ENCODE measurements around the gene PLXNC1. TPM values are rescaled to one million over a fixed set of nuclear protein-coding genes. Genes with fewer than 3 reads are reported as not detected.
"Not testable (repeated sequence)": the region's sequence is repeated elsewhere in the genome, so short reads cannot be mapped to it uniquely, and the experiment has no call there.

The PLXNC1 gene
- total RNA-seq, 1 experiment from 2014 or later = 1.6 TPM

DNA sequence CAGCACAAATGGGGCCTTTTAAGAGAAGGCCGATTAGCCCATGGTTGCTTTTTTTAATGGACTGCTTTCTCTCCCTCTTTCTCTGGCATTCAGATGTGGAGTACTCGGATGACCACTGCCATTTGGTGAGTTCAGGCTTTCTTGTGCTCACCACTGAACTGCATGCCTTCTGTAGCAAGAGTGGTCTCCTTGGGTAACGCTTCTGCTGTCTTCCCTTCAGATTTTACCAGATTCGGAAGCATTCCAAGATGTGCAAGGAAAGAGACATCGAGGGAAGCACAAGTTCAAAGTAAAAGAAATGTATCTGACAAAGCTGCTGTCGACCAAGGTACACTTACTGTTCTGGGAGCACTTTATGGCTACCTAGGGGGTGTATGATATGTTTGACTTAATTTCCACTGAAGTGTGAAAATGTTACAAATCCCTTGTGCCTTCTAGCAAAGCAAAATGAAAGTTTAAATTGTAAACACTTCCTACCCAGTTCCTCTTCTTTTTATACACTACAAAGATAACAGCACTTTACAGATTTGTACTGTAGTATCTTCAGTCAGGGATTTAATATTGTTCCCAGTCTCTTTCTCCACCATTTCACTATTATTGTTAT is 148.8 kb downstream of the PLXNC1 start:
- DNase-seq (ENCODE audit: low spot score) = no peak

DNA sequence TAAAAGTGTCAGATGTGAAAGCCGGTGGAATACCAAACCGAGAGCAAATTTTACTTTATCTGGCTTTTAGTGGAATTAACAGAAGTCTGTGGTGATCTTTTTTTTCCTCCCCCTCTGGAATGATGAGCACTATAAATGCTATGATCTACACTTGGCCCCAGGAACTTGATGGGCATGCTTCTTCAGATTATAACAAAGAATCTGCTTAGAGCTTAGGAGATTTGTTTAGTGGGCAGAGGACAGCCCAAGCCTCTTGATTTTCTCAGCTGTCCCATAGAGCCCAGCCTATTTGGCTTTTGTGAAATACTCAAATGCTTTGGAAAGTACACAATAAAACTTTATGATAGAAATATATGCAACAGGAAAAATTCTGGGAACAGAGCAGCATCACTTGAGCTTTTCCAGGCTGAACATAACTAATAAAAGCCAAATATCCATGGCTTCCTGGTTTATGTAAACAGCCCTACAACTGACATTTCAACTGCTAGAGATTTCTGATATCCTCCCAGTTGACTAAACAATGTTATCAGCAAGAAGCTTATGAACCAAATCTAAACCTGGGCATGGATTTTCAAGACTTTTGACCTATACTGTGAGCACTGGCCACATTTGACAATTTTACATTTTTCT is 149.6 kb downstream of the PLXNC1 start:
- DNase-seq (ENCODE audit: low spot score) = no peak

DNA sequence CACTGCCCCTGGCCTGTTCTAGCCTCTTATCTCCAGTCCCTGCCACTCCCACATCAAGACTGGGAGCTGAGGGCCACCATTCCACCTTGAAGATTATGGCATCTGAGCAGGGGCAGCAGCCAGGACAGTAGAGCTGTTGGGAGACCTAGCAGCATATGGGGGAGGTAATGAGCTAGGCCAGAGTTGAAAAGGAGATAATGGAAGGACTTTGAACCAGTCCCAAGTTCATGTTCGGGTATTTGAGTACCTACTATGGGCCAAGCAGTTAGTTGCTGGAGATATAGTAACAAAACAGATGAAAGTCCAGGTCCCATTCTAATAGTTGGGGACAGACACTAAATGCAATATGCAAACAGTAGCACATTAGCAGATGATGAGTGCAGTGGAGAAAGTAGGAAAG is 151.5 kb downstream of the PLXNC1 start:
- DNase-seq (ENCODE audit: low spot score) = no peak

DNA sequence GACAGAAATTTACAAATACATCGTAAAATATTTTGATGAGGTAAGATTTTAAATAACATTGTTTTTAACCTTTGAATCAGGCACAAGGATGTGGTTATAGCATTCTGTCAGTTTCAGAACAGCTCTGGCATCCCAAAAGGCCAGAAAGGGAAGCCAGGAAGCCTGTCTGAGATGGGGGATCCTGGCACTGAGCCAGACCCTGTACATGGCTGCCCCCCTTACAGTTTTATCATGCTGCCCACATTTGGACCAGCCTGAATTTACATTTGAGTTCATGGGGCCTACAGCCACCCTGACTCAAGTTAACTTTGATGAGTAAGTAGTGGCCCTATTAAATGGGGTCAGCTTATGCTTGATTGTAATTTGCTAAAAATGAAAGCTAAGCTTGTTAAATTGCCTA is 155.6 kb downstream of the PLXNC1 start:
- DNase-seq (ENCODE audit: low spot score) = no peak

DNA sequence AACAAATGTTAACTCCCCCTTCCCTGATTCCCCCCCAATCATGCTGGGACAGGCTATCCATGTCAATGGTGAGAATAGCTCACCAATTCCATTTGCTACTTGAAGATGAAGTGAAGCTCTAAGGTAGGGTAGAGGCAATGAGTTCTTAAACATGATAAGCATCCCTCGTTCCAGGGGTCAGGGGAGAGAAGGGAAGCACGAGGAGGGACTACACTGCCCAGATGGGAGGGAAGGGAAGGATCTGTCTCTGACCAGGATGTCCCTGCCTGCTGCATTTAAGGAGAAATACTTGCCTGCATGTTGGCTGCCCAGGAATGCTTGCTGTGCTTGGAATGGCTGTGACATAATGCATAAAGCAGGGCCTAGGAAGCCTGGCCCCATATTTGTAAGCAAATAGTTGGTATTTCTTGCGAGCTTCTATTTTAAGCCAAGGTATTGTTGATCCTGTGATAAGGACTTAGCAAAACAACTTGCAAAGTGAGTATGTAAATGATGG is 156.2 kb downstream of the PLXNC1 start:
- no peak for DNase-seq (ENCODE audit: low spot score)

DNA sequence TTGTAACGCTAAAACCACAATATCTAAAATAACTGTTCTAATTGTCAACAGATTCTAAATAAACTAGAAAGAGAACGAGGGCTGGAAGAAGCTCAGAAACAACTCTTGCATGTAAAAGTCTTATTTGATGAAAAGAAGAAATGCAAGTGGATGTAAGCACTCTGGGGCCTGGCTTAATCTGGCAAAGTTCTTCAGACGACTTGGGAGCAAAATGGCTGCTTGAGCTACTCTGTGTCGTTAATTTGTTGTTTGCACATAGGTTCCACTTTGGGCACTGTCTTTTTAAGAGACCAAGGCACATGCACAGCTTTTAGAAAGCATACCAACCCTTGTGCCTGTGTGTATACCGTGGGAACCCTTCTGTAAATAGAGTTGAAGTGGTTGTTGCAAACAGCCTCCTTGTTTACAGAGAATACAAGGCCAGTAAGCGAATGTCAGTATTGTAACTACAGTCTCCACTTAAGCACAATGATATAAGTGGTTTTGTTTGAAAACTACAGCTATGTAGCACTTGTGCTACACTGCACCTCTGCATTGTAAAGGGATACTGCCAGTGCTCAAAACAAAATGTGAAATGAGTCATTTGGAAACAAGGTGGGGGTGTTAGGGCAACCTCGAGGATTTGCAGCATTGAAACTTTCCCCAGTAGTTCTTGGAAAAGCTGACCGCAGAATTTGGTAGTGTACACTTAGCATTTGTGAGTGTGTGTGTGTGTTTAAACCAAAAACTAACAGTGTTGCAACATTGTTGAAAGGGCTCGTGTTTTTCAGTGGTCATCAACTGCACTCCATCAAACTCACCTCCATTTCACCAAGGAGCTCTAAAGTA is 157.0 kb downstream of the PLXNC1 start:
- peak; percentile 30 for DNase-seq (ENCODE audit: low spot score)

DNA sequence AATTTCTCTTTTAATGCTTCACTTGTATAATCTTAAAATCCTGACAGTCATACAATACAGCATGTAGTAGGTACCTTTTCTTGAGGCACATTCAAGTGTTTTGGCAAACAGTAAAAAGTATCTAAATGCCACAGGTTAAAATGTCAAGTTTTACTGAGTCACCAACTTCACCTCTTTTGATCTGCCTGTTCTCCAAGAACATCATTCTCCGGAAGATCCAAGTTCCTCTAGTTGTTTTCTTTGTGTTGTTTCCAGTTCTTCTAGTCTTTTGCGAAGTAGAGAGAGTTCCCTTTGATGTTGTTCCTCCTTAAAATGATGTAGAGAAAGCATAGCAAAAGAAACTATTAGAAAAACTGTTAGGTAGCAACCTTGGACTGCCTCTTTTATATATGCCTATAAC is 160.2 kb downstream of the PLXNC1 start:
- DNase-seq (ENCODE audit: low spot score) = no peak

DNA sequence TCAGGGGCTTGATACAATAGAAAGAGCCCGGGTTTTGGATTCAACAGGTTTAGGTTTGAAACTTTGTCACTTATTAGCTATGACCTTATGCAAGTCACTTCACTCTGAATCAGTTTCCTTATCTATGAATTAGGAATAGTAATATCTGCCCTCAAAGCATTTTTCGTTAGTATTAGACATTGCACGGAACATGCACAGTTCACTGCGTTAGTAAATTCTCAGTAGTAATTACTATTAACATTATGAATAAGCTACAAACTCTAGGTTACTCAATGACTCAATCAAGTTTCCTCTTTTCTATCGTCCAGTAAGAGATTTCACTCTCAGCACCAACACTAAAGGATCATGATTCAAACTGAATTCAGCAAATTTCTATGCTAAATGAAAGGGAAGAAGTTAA is 161.0 kb downstream of the PLXNC1 start:
- DNase-seq (ENCODE audit: low spot score) = no peak

DNA sequence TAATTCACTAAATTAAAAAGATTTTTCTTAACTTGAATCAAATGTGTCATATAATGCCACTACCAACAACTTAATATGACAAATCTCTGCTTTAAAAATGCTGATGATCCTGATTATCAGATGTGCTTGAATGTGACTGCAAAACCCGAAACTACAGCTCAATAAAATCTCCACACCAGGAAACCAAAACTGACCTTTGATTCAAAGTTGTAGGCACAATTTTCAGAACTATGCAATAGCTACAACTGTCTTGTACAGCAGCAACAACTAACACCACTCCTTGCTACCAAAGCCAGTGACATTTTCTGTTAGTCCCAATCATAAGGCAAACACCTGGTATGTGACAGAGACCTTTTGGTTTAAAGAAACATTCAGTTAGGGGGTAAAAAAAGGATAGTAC is 164.0 kb downstream of the PLXNC1 start:
- no peak for DNase-seq (ENCODE audit: low spot score)

DNA sequence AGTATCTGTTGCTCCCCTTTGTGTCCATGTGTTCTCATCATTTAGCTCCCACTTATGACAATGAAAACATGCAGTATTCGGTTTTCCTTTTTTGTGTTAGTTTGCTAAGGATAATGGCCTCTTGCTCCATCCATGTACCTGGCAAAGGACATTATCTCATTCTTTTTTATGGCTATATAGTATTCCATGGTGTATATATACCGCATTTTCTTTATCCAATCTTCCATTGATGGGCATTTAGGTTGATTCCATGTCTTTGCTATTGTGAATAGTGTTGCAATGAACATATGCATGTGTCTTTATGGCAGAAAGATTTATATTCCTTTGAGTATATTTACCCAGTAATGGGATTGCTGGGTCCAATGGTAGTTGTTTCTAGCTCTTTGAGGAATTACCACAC is 168.2 kb downstream of the PLXNC1 start:
- not testable (repeated sequence) for DNase-seq (ENCODE audit: low spot score)

DNA sequence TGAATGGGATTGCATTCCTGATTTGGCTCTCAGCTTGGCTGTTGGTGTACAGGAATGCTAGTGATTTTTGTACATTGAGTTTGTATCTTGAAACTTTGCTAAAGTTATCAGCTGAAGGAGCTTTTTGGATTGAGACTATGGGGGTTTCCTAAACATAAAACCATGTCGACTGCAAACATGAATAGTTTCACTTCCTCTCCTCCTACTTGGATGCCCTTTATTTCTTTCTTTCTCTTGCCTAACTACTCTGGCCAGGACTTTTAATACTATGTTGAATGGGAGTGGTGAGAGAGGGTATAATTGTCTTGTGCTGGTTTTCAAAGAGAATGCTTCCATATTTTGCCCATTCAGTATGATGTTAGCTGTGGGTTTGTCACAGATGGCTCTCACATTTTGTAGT is 169.8 kb downstream of the PLXNC1 start:
- DNase-seq (ENCODE audit: low spot score) = no peak

DNA sequence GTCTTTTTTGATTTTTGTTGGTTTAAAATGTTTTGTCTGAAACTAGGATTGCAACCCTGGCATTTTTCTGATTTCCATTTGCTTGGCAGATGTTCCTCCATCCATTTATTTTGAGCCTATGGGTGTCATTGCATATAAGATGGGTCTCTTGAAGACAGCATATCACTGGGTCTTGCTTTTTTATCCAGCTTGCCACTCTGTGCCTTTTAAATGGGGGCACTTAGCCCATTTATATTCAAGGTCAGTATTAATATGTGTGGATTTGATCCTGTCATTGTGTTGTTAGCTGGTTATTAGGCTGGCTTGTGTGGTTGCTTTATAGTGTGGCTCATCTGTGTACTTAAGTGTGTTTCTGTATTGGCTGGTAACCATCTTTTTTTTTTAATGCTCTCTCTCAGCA is 171.7 kb downstream of the PLXNC1 start:
- DNase-seq (ENCODE audit: low spot score) = no peak

DNA sequence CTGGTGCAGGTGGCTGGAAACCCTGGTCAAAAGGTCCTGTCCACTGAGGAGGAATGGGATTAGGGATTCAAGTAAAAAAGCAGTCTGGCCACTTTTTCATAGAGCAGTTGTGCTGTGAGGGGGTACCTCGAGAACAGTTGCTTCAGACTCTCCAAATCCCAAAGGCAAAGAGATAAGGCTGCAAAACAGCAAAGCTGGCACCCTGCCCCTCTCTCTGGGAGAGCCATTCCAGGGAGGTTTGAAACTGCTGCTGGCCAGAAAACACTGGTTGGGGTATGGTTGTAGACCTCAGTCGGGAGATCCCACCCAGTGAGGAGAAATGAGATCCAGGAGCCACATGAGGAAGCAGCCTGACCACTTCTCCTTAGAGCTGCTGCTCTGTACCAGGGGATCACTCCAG is 174.0 kb downstream of the PLXNC1 start:
- DNase-seq (ENCODE audit: low spot score) = no peak

DNA sequence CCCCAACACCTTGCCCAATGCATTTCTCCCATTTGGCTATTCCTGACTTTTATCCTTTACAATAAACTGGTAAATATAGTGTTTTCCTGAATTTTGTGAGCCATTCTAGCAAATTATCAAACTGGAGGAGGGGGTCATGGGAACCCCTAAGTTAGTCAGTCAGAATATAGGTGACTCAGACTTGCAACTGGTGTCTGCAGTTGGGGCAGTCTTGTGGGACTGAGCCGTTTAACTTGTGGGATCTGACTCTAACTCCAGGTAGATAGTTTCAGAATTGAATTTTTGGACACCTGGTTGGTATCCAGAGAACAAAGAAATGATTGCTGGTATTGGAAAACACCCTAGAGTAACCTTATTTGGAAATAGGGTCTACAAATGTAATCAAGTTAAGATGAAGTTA is 177.9 kb downstream of the PLXNC1 start:
- DNase-seq (ENCODE audit: low spot score) = no peak

DNA sequence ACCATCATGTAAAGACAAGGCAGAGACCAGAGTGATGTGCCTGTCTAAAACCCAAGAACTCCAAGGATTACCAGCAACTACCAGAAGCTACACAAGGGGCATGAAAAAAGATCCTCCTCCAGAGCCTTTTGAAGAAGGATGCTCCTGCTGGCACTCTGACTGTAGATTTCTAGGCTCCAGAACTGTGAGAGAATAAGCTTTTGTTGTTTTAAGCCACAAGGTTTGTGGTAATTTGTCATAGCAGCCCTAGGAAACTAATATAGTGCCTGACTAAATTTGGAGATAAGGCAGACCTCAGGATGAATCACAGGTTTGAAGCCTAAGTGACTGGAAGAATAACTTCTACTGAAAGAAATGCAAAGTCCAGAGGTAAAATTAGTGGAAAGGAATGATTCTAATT is 178.3 kb downstream of the PLXNC1 start:
- DNase-seq (ENCODE audit: low spot score) = peak; percentile 31

DNA sequence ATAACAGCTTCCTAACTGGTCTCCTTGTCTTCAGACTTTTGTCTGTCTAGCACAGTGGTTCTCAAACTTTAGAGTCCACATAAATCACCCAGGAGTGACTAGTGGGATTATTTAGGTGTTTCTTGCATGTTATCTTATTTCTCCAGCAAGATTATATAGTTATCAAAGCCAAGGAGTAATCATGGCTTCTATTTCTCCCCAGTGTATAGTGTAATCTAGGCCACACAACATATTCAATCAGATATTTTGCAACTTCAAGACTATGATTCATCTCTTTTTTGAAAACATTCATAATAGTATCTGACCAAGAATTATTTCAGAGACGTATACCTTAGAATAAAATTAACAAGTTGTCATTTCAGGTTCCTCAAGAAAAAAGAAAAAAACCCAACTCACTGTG is 179.4 kb downstream of the PLXNC1 start:
- DNase-seq (ENCODE audit: low spot score) = no peak

DNA sequence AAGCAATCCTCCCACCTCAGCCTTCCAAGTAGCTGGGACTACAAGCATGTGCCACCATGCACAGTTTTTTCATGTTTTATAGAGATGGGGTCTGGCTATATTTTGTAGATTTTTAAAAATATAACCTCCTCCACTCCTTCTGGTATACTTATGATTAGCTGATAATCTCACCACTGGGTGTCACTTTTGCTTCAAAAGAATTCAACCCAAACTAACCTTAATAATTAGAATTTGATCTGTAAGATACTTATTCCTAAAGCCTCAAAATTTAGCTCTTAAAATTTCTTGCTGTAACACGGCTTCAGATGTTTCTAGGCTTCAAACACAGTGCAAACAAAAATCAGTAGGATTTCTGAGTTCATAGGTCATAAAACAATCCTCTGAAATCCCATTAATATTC is 181.0 kb downstream of the PLXNC1 start:
- DNase-seq (ENCODE audit: low spot score) = no peak

DNA sequence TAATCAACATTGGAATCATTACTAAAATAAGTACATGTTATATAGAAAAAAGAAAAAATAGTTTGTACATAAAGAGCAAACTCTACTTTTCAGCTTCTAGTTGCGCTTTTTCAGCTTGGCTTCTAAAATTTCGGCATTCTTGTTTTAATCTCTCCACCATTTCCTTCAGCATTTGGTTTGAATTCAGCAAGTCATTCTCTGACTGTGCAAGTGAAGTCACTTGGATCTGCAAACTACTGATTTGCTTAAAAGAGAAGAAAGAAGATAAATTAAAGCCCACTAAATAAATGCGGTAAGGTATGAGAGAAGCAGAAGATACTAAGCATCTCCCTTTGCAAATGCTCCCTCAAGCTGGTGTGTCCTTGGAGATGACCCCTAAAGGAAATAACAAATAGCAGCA is 185.0 kb downstream of the PLXNC1 start:
- no peak for DNase-seq (ENCODE audit: low spot score)

DNA sequence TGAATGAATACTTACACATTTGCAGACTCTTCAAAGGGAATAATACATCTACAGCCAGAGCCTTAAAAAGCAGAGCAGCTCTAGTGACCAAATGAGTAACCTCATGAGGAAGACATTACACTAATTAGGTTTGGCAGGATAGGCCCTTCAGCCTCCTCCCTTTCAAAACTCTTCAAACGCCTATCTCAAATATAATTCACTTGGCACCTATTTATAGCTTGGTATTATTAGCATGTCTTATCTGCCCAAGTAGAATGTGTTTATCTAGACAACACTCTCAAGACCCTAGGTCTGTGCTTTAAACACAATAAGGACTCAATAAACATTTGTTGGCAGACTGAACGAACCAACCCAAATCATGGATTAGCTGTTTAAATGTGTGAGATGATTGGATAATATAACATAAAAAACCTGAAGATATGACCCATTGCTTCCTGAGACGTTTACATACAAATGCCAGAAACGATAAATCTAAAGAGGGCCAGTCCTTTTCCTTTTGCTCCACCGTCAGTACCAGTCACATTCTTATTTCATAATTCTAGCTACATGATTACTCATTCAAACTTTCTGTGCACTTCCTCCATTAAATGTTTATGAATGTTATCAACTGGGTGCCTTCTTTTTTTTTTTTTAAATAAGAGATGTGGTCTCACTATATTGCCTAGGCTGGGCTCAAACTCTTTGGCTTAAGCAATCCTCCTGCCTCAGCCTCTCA is 188.0 kb downstream of the PLXNC1 start:
- no peak for DNase-seq (ENCODE audit: low spot score)

DNA sequence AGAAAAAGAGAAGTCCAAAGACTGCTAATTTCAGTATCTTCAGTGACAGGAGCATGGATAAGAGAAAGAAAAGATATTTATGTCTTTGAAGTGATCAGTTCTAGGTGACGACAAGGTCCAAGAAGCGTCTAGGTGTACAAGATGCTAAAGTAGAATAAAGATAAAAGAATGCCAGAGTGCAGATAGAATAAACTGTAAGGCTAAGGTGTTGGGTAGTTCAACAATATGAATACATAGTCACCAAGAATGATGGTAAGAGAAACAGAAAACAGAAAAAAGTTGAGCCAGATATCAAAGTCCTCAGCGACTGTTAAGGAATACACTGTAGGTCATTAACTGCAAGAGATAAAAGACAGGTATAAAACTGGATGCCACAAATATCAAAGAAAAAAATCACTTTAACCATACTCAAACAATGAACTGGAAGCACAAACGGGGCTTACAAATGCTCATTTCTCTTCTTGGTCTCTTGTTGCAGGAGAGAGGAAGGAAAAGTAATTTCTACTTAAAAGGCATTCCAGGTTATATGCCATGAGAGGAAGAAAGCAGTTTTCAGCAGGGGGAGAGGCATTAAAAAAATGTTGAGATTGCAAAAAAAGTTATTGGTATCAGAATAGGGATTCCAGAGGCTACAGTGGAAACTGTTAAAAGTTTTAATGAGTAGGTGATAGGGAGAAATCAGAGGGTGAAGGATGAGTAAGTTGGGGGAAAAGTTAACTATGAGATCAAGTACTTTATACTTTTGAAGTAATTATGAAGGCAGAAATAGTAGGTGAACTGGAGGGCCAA is 189.8 kb downstream of the PLXNC1 start:
- DNase-seq (ENCODE audit: low spot score) = no peak

DNA sequence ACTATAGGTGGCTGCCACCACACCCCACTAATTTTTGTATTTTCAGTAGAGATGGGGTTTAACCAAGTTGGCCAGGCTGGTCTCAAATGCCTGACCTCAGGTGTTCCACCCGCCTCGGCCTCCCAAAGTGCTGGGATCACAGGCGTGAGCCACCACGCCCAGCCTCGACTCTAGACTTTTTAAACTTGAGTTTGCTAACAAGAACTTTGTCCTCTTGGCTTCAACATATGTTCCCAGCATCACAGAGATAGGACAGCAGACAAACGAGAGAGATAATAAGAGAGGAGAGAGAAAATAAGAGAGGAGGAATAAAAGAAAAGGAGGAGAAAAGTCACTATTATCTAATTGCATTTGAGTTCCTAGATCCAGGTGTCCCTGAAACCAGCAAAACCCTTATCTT is 192.2 kb downstream of the PLXNC1 start:
- no peak for DNase-seq (ENCODE audit: low spot score)

DNA sequence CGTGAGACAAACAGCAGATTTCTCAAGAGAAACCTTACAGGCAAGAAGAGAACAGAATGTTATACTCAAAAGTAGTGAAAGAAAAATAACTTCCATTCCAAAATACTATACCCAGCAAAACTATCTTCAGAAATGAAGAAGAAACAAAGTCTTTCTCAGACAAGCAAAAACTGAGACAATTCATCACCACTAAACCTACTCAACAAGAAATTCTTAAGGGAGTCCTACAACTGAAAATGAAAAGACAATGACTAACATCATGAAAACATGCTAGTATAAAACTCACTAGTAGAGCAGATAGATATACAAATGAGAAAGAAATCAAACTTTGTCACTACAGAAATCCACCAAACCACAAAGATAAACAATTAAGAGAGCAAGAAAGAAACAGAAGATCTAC is 204.8 kb downstream of the PLXNC1 start:
- no peak for DNase-seq (ENCODE audit: low spot score)
